Neural progenitor cell (in vitro differentiated cells): Measurements from ENCODE around the gene FBLIM1. TPM values are rescaled to one million over a fixed set of nuclear protein-coding genes. Genes with fewer than 3 reads are reported as not detected.

Experiments used
- DNase-seq: peaks from one replicate; pipeline ENCODE4 v3.0.0-alpha.2; 2016; ENCODE audit warnings: low spot score
- H2AFZ ChIP-seq: fragments of 200-600 bp; sonication (generic); replicated peaks from 2 replicates; pipeline ENCODE4 v1.6.1; 2016; ENCODE audit warnings: antibody characterized with exemption
- H3F3A ChIP-seq: fragments of 200-600 bp; sonication (generic); 2 replicates; pipeline ENCODE4 v1.6.1; 2016; ENCODE audit warnings: antibody characterized with exemption, low read depth
- H3K27ac ChIP-seq: fragments of 200-600 bp; sonication (generic); 2 replicates; pipeline ENCODE4 v1.5.1; 2016; ENCODE audit warnings: mild to moderate bottlenecking
- H3K27me3 ChIP-seq: fragments of 200-600 bp; sonication (generic); 2 replicates; pipeline ENCODE4 v1.6.1; 2016; ENCODE audit warnings: mild to moderate bottlenecking, moderate library complexity
- H3K36me3 ChIP-seq: fragments of 200-600 bp; sonication (generic); 2 replicates; pipeline ENCODE4 v1.5.1; 2016
- H3K4me1 ChIP-seq: fragments of 200-600 bp; sonication (generic); 2 replicates; pipeline ENCODE4 v1.6.1; 2016; ENCODE audit warnings: mixed run types
- H3K4me2 ChIP-seq: fragments of 200-600 bp; sonication (generic); 2 replicates; pipeline ENCODE4 v1.6.1; 2016
- H3K4me3 ChIP-seq: fragments of 200-600 bp; sonication (generic); 2 replicates; pipeline ENCODE4 v1.5.1; 2016
- H3K79me2 ChIP-seq: fragments of 200-600 bp; sonication (generic); 2 replicates; pipeline ENCODE4 v1.6.1; 2016; ENCODE audit warnings: low read depth
- H3K9ac ChIP-seq: fragments of 200-600 bp; sonication (generic); 2 replicates; pipeline ENCODE4 v1.6.1; 2016
- H3K9me3 ChIP-seq: fragments of 200-600 bp; sonication (generic); 2 replicates; pipeline ENCODE4 v1.5.1; 2016; ENCODE audit warnings: low read depth
- H4K20me1 ChIP-seq: fragments of 200-600 bp; sonication (generic); 2 replicates; pipeline ENCODE4 v1.6.1; 2016; ENCODE audit warnings: low read depth
- H3K27ac Mint-ChIP-seq: 3 replicates; pipeline ENCODE4 v1.8.0; 2021; ENCODE audit warnings: mixed read lengths
- H3K27me3 Mint-ChIP-seq: 2 replicates; pipeline ENCODE4 v1.8.0; 2022; ENCODE audit warnings: low read depth, mild to moderate bottlenecking, inconsistent platforms, moderate library complexity, mixed read lengths; ENCODE audit not compliant: insufficient read depth
- H3K36me3 Mint-ChIP-seq: 3 replicates; pipeline ENCODE4 v1.8.0; 2021; ENCODE audit warnings: mixed read lengths
- H3K4me1 Mint-ChIP-seq: 3 replicates; pipeline ENCODE4 v1.8.0; 2021; ENCODE audit warnings: mixed read lengths
- H3K4me3 Mint-ChIP-seq: 3 replicates; pipeline ENCODE4 v1.8.0; 2021; ENCODE audit warnings: mild to moderate bottlenecking, moderate library complexity, mixed read lengths
- H3K9me3 Mint-ChIP-seq: 3 replicates; pipeline ENCODE4 v1.8.0; 2020; ENCODE audit warnings: mixed read lengths
- CTCF ChIP-seq: fragments of 200-600 bp; sonication (generic); IDR thresholded peaks from 2 replicates; pipeline ENCODE4 v1.5.1; 2017; ENCODE audit warnings: antibody characterized with exemption, mild to moderate bottlenecking
- EZH2 ChIP-seq: fragments of 200-600 bp; sonication (generic); IDR thresholded peaks from 2 replicates; pipeline ENCODE4 v1.6.1; 2017; ENCODE audit warnings: antibody characterized with exemption, mild to moderate bottlenecking, moderate library complexity
- EZH2phosphoT487 ChIP-seq: fragments of 200-600 bp; sonication (generic); IDR thresholded peaks from 2 replicates; pipeline ENCODE4 v1.6.1; 2017; ENCODE audit warnings: antibody characterized with exemption
- total RNA-seq: library from RNA; depleted of rRNA; stranded (reverse); fragments of >200 nt; gene quantifications from 2 replicates; pipeline ENCODE4 v1.2.3, GENCODE V29; 2015; ENCODE audit warnings: low replicate concordance

Gene FBLIM1
- total RNA-seq, 1 donor from 2014 or later, result 4.7 TPM

GRCh38 chr1:15760520-15761211 lies 2.1 kb downstream of the FBLIM1 start:
- H2AFZ ChIP-seq, result no peak overlapping the region

GRCh38 chr1:15761366-15762128 lies 3.0 kb downstream of the FBLIM1 start:
- Histone ChIP-seq H4K20me1 (peaks cover 20% of the 10 kb centered on the region), H2AFZ (no peak overlapping the region), H3K9me3 (no peaks in the 10 kb centered on the region), H3K36me3 (no peaks in the 10 kb centered on the region), H3K9ac (no peak overlapping the region), H3K4me2 (no peak overlapping the region), H3K27ac (no peak overlapping the region), H3K79me2 (no peaks in the 10 kb centered on the region), H3F3A (peaks cover 48% of the 10 kb centered on the region), H3K27me3 (peaks cover 38% of the 10 kb centered on the region), H3K4me1 (peaks cover 39% of the 10 kb centered on the region), H3K4me3 (no peak overlapping the region)
- TF ChIP-seq EZH2, result no peak
- TF ChIP-seq EZH2phosphoT487, result no peak
- no peak for TF ChIP-seq CTCF
- peaks cover 27% of the 10 kb centered on the region for H3K4me1 Mint-ChIP-seq
- H3K9me3 Mint-ChIP-seq, result no peaks in the 10 kb centered on the region
- no peak for DNase-seq
- no peaks in the 10 kb centered on the region for H3K36me3 Mint-ChIP-seq
- peaks cover 12% of the 10 kb centered on the region for H3K27me3 Mint-ChIP-seq
- H3K4me3 Mint-ChIP-seq, result no peak overlapping the region
- H3K27ac Mint-ChIP-seq, result no peak overlapping the region

More at GRCh38 chr1:15760520-15761211, 2.1 kb downstream of the FBLIM1 start:
- H3K27ac Mint-ChIP-seq, result no peak overlapping the region
- H3K36me3 ChIP-seq, result no peaks in the 10 kb centered on the region
- peak; percentile 43 for DNase-seq
- no peak overlapping the region for H3K9ac ChIP-seq
- H3K36me3 Mint-ChIP-seq, result no peaks in the 10 kb centered on the region
- peaks cover 21% of the 10 kb centered on the region for H4K20me1 ChIP-seq
- H3K4me2 ChIP-seq, result peak overlapping the region; percentile 60
- H3K4me1 Mint-ChIP-seq, result peaks cover 35% of the 10 kb centered on the region
- no peaks in the 10 kb centered on the region for H3K79me2 ChIP-seq
- H3K4me3 ChIP-seq, result no peak overlapping the region
- no peak for TF ChIP-seq CTCF
- TF ChIP-seq EZH2, result no peak
- no peak for TF ChIP-seq EZH2phosphoT487
- H3K9me3 ChIP-seq, result no peaks in the 10 kb centered on the region
- peaks cover 48% of the 10 kb centered on the region for H3K4me1 ChIP-seq
- peaks cover 47% of the 10 kb centered on the region for H3K27me3 ChIP-seq
- H3K27me3 Mint-ChIP-seq, result peaks cover 17% of the 10 kb centered on the region
- no peak overlapping the region for H3K27ac ChIP-seq
- H3F3A ChIP-seq, result peaks cover 57% of the 10 kb centered on the region
- H3K4me3 Mint-ChIP-seq, result peak overlapping the region; percentile 41
- H3K9me3 Mint-ChIP-seq, result no peaks in the 10 kb centered on the region

- Mint-ChIP-seq H3K4me3 (no peak overlapping the region), H3K27ac (peak overlapping the region; percentile 94), H3K4me1 (peaks cover 20% of the 10 kb centered on the region), H3K9me3 (no peaks in the 10 kb centered on the region), H3K27me3 (peaks cover 7% of the 10 kb centered on the region), H3K36me3 (no peaks in the 10 kb centered on the region)
- Histone ChIP-seq H3K4me2 (no peak overlapping the region), H3K27me3 (peaks cover 28% of the 10 kb centered on the region), H3K27ac (no peak overlapping the region), H3K79me2 (no peaks in the 10 kb centered on the region), H3K4me3 (no peak overlapping the region), H3K36me3 (no peaks in the 10 kb centered on the region), H3K4me1 (peaks cover 29% of the 10 kb centered on the region), H2AFZ (no peak overlapping the region), H3K9me3 (no peaks in the 10 kb centered on the region), H3F3A (peaks cover 39% of the 10 kb centered on the region), H4K20me1 (peaks cover 10% of the 10 kb centered on the region), H3K9ac (no peak overlapping the region)
- no peak for DNase-seq
- TF ChIP-seq CTCF (no peak), EZH2phosphoT487 (no peak), EZH2 (no peak)
These were observed 4.0 kb downstream of the FBLIM1 start for GRCh38 chr1:15762546-15762945.
